KMS-11 (cell line): ENCODE results near the gene C9orf50.
A peak's percentile ranks its signal among the peaks of the same experiment; 100 is the strongest.

Experiments
- H2AFZ ChIP-seq: fragments of 200-600 bp; sonication (generic); 2 replicates; pipeline ENCODE4 v1.6.1; 2016; ENCODE audit warnings: antibody characterized with exemption, mixed run types, low read depth
- H3K27ac ChIP-seq: fragments of 200-600 bp; sonication (generic); 2 replicates; pipeline ENCODE4 v1.6.1; 2016; ENCODE audit warnings: mild to moderate bottlenecking, mixed run types
- H3K27me3 ChIP-seq: fragments of 200-600 bp; sonication (generic); 2 replicates; pipeline ENCODE4 v1.6.1; 2017; ENCODE audit warnings: mild to moderate bottlenecking, low read depth, mixed run types, moderate library complexity; ENCODE audit not compliant: insufficient read depth
- H3K36me3 ChIP-seq: fragments of 200-600 bp; sonication (generic); 2 replicates; pipeline ENCODE4 v1.6.1; 2017; ENCODE audit warnings: mild to moderate bottlenecking, mixed run types; ENCODE audit not compliant: insufficient read depth
- H3K4me1 ChIP-seq: fragments of 200-600 bp; sonication (generic); 2 replicates; pipeline ENCODE4 v1.6.1; 2016; ENCODE audit warnings: mild to moderate bottlenecking, low read depth, mixed run types; ENCODE audit not compliant: poor library complexity, severe bottlenecking
- H3K4me2 ChIP-seq: fragments of 200-600 bp; sonication (generic); 2 replicates; pipeline ENCODE4 v1.7.0; 2016; ENCODE audit warnings: mild to moderate bottlenecking, mixed run types
- H3K4me3 ChIP-seq: fragments of 200-600 bp; sonication (generic); IDR thresholded peaks from 2 replicates; pipeline ENCODE4 v1.6.1; 2017; ENCODE audit warnings: low read depth, low read length, mixed read lengths; ENCODE audit not compliant: insufficient read depth
- H3K79me2 ChIP-seq: fragments of 200-600 bp; sonication (generic); 2 replicates; pipeline ENCODE4 v1.6.1; 2016; ENCODE audit warnings: low read depth, mixed run types; ENCODE audit not compliant: insufficient read depth
- H3K9ac ChIP-seq: fragments of 200-600 bp; sonication (generic); 2 replicates; pipeline ENCODE4 v1.6.1; 2016; ENCODE audit warnings: mild to moderate bottlenecking, mixed run types
- H4K20me1 ChIP-seq: fragments of 200-600 bp; sonication (generic); 2 replicates; pipeline ENCODE4 v1.6.1; 2016; ENCODE audit warnings: mild to moderate bottlenecking, mixed run types; ENCODE audit not compliant: insufficient read depth
- TF ChIP-seq, protein P1 (sequence below): fragments of 200-600 bp; sonication (generic); conservative IDR thresholded peaks from 2 replicates; pipeline ENCODE4 v1.6.1; 2017; ENCODE audit warnings: low read depth, mild to moderate bottlenecking, antibody characterized with exemption, low read length, moderate library complexity, mixed read lengths

Gene C9orf50

GRCh38 chr9:129609486-129610212 is 11.3 kb downstream of the C9orf50 start:
- 0 out of 2 replicates have a peak overlapping the region, but pooled peaks have one; percentile 8 for H3K27ac ChIP-seq
- H3K27me3 ChIP-seq, result no peaks in the 10 kb centered on the region
- H4K20me1 ChIP-seq, result no peaks in the 10 kb centered on the region
- no peaks in the 10 kb centered on the region for H3K36me3 ChIP-seq
- peak overlapping the region; percentile 44; the same call in 1 of the 2 replicates for H2AFZ ChIP-seq
- no peak overlapping the region for H3K4me3 ChIP-seq
- peaks cover 31% of the 10 kb centered on the region for H3K4me1 ChIP-seq
- H3K79me2 ChIP-seq, result no peaks in the 10 kb centered on the region
- no peak overlapping the region; the same call in 1 of the 2 replicates for H3K9ac ChIP-seq
- H3K4me2 ChIP-seq, result peak overlapping the region; percentile 43
- TF ChIP-seq, protein P1, sequence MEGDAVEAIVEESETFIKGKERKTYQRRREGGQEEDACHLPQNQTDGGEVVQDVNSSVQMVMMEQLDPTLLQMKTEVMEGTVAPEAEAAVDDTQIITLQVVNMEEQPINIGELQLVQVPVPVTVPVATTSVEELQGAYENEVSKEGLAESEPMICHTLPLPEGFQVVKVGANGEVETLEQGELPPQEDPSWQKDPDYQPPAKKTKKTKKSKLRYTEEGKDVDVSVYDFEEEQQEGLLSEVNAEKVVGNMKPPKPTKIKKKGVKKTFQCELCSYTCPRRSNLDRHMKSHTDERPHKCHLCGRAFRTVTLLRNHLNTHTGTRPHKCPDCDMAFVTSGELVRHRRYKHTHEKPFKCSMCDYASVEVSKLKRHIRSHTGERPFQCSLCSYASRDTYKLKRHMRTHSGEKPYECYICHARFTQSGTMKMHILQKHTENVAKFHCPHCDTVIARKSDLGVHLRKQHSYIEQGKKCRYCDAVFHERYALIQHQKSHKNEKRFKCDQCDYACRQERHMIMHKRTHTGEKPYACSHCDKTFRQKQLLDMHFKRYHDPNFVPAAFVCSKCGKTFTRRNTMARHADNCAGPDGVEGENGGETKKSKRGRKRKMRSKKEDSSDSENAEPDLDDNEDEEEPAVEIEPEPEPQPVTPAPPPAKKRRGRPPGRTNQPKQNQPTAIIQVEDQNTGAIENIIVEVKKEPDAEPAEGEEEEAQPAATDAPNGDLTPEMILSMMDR, result no peak

GRCh38 chr9:129608561-129609481 is 12.1 kb downstream of the C9orf50 start:
- H4K20me1 ChIP-seq, result no peaks in the 10 kb centered on the region
- no peak overlapping the region for H3K4me3 ChIP-seq
- no peak overlapping the region for H2AFZ ChIP-seq
- H3K36me3 ChIP-seq, result no peaks in the 10 kb centered on the region
- no peak overlapping the region for H3K4me2 ChIP-seq
- H3K9ac ChIP-seq, result no peak overlapping the region
- H3K27me3 ChIP-seq, result no peaks in the 10 kb centered on the region
- H3K79me2 ChIP-seq, result no peaks in the 10 kb centered on the region
- no peak overlapping the region for H3K27ac ChIP-seq
- TF ChIP-seq, protein P1, result no peak
- H3K4me1 ChIP-seq, result peaks cover 37% of the 10 kb centered on the region

- peaks cover 41% of the 10 kb centered on the region for H3K4me1 ChIP-seq
- TF ChIP-seq, protein P1, result no peak
- no peak overlapping the region for H3K27ac ChIP-seq
Measured at GRCh38 chr9:129607027-129607387, 13.9 kb downstream of the C9orf50 start.

DNA sequence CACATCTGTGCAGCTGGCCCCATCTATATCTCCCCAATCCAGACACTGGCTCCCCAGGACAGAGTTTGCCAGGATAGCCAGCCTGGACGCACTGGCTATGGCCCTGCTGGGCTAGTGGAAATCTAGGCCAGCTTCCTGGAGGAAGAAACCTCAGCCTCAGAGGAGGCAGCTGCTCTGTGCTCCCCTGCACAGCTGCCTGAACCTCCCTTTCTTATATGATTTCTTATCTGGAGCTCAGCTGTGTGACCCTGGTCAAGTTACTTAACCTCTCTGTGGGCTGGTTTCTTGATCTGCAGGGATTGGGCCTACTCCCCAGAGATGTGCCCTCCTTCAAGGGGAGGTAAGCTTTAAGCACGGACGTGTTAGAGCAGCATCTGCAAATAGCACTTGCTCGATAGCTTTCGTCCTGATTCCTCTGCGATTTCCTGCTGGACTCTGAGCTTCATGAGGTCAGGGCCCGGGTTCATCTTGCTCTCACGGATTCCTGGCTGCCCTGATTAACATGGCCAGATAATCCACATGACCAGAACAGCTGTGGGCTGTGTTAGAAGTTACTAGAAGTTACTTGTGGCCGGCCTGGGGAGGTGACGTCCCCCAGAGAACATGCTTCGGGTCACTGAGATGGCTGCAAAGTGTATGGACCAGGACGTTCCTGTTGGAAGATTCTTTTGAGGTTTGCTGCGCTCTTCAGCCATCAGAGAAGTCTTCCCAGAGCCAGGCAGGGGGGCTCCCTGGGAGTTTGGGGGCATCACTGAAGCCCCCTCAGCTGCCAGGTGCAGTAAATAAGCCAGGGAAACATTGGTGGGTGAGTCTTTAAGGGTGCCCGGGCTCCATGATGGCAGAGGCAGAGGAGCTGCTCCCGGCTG is 14.5 kb downstream of the C9orf50 start:
- Histone ChIP-seq H3K4me3 (no peak overlapping the region), H3K9ac (no peak overlapping the region), H3K79me2 (no peaks in the 10 kb centered on the region), H3K4me1 (peaks cover 36% of the 10 kb centered on the region), H3K27me3 (no peaks in the 10 kb centered on the region), H4K20me1 (no peaks in the 10 kb centered on the region), H3K27ac (no peak overlapping the region), H3K36me3 (no peaks in the 10 kb centered on the region), H2AFZ (no peak overlapping the region), H3K4me2 (no peak overlapping the region)
- TF ChIP-seq, protein P1, result no peak

More at GRCh38 chr9:129607027-129607387, 13.9 kb downstream of the C9orf50 start:
- Histone ChIP-seq H3K4me3 (no peak overlapping the region), H3K79me2 (no peaks in the 10 kb centered on the region), H3K4me2 (0 out of 2 replicates have a peak overlapping the region, but pooled peaks have one; percentile 21), H2AFZ (no peak overlapping the region), H3K9ac (no peak overlapping the region), H3K27me3 (no peaks in the 10 kb centered on the region), H4K20me1 (no peaks in the 10 kb centered on the region), H3K36me3 (no peaks in the 10 kb centered on the region)
